Stimulated activated CD8-positive, alpha-beta memory T cell treated with anti-CD3 and anti-CD28 coated beads, Interleukin-15, amount 100 ng/mL, for 24 hours (primary cell): ENCODE results near the gene SOBP.

Experiments
- DNase-seq: peaks from one replicate; pipeline ENCODE4 v3.0.0-alpha.2; 2020; ENCODE audit warnings: low read depth

SOBP gene

GRCh38 chr6:107587451-107587850, 97.5 kb downstream of the SOBP start:
- DNase-seq, result no peak

- DNase-seq, result no peak
Measured at GRCh38 chr6:107589199-107589598, 99.3 kb downstream of the SOBP start.

- DNase-seq, result no peak
Measured at GRCh38 chr6:107589934-107590333, 100.0 kb downstream of the SOBP start.

- DNase-seq, result no peak
Measured at GRCh38 chr6:107590378-107590777, 100.5 kb downstream of the SOBP start.

- no peak for DNase-seq
Measured at GRCh38 chr6:107591346-107591745, 101.4 kb downstream of the SOBP start.

- no peak for DNase-seq
Measured at GRCh38 chr6:107592806-107593205, 102.9 kb downstream of the SOBP start.

GRCh38 chr6:107594736-107595135, 104.8 kb downstream of the SOBP start:
- DNase-seq, result no peak

GRCh38 chr6:107598091-107598490, 108.2 kb downstream of the SOBP start:
- no peak for DNase-seq

- no peak for DNase-seq
Measured at GRCh38 chr6:107599043-107599442, 109.1 kb downstream of the SOBP start.

GRCh38 chr6:107600121-107600520, 110.2 kb downstream of the SOBP start:
- DNase-seq, result no peak

GRCh38 chr6:107600936-107601335, 111.0 kb downstream of the SOBP start:
- DNase-seq, result no peak

- DNase-seq, result no peak
Measured at GRCh38 chr6:107601406-107601805, 111.5 kb downstream of the SOBP start.

GRCh38 chr6:107602321-107603005, 112.5 kb downstream of the SOBP start:
- DNase-seq, result no peak

- no peak for DNase-seq
Measured at GRCh38 chr6:107603006-107603370, 113.1 kb downstream of the SOBP start.

- DNase-seq, result no peak
Measured at GRCh38 chr6:107604549-107604948, 114.6 kb downstream of the SOBP start.

GRCh38 chr6:107606407-107606806, 116.5 kb downstream of the SOBP start:
- no peak for DNase-seq

GRCh38 chr6:107607116-107607515, 117.2 kb downstream of the SOBP start:
- DNase-seq, result no peak

GRCh38 chr6:107611094-107611810, 121.3 kb downstream of the SOBP start:
- DNase-seq, result no peak

GRCh38 chr6:107612762-107613415, 123.0 kb downstream of the SOBP start:
- no peak for DNase-seq

GRCh38 chr6:107613651-107614379, 123.9 kb downstream of the SOBP start:
- DNase-seq, result no peak

GRCh38 chr6:107614828-107615227, 124.9 kb downstream of the SOBP start:
- no peak for DNase-seq

- DNase-seq, result no peak
Measured at GRCh38 chr6:107616775-107617174, 126.9 kb downstream of the SOBP start.
